Measurements from ENCODE around the gene NUB1. TPM values are rescaled to one million over a fixed set of nuclear protein-coding genes. Genes with fewer than 3 reads are reported as not detected.
A peak's percentile ranks its signal among the peaks of the same experiment; 100 is the strongest.

The NUB1 gene
- total and polyA plus RNA-seq, 11 donors = 22.6 to 56.3 (median 39.4) TPM

- 63 to 74% (median 68%) methylated on average over 3 of the region's 3 CpGs for WGBS, 4 donors
- H3K4me1 ChIP-seq = peaks cover 0 to 12% (median 4%) of the 10 kb centered on the region in 12 donors
- ATAC-seq (no peak), DNase-seq (no peak)
- H3K9me3 ChIP-seq = peaks cover 0 to 7% (median 0%) of the 10 kb centered on the region in 12 donors
- no peak overlapping the region for H3K27ac ChIP-seq
- intact Hi-C loops (cut with DNase I) = loop anchor here in 3 of 10 donors (5.0 to 10.0 kb wide), 2 partner anchors 132 to 185 kb away; no protein-coding TSS in a partner anchor
- H3K4me3 ChIP-seq = no peak overlapping the region
- peaks cover 0 to 36% (median 13%) of the 10 kb centered on the region in 9 donors for H3K27me3 ChIP-seq
- no peaks in the 10 kb centered on the region for H3K36me3 ChIP-seq
- TF ChIP-seq POLR2A (IDR thresholded peaks at IDR 0.05) (no peak), CTCF (IDR thresholded peaks at IDR 0.05) (no peak)
Measured at GRCh38 chr7:151306860-151307259, 34.8 kb upstream of the NUB1 start.

GRCh38 chr7:151307536-151307935 is 34.1 kb upstream of the NUB1 start:
- peaks cover 0 to 7% (median 0%) of the 10 kb centered on the region in 12 donors for H3K9me3 ChIP-seq
- ATAC-seq = no peak
- DNase-seq = no peak
- peaks cover 0 to 33% (median 13%) of the 10 kb centered on the region in 9 donors for H3K27me3 ChIP-seq
- no peaks in the 10 kb centered on the region for H3K36me3 ChIP-seq
- H3K4me3 ChIP-seq = no peak overlapping the region
- WGBS, 4 donors = 80 to 90% (median 85%) methylated on average over 7 of the region's 7 CpGs
- peaks cover 0 to 12% (median 4%) of the 10 kb centered on the region in 12 donors for H3K4me1 ChIP-seq
- intact Hi-C loops (cut with DNase I) = loop anchor here in 3 of 10 donors (5.0 to 10.0 kb wide), 2 partner anchors 133 to 185 kb away; no protein-coding TSS in a partner anchor
- no peak overlapping the region for H3K27ac ChIP-seq
- TF ChIP-seq POLR2A (IDR thresholded peaks at IDR 0.05) = no peak
- TF ChIP-seq CTCF (IDR thresholded peaks at IDR 0.05) = no peak

GRCh38 chr7:151308256-151308655 is 33.4 kb upstream of the NUB1 start:
- peaks cover 0 to 10% (median 4%) of the 10 kb centered on the region in 12 donors for H3K4me1 ChIP-seq
- no peak overlapping the region for H3K27ac ChIP-seq
- ATAC-seq (no peak), DNase-seq (peak in 1 of 5 donors; percentile 7)
- H3K4me3 ChIP-seq = no peak overlapping the region
- intact Hi-C loops (cut with DNase I) = loop anchor here in 3 of 10 donors (5.0 to 10.0 kb wide), 2 partner anchors 133 to 186 kb away; no protein-coding TSS in a partner anchor
- H3K9me3 ChIP-seq = peaks cover 0 to 7% (median 0%) of the 10 kb centered on the region in 12 donors
- TF ChIP-seq POLR2A (IDR thresholded peaks at IDR 0.05) (no peak), CTCF (IDR thresholded peaks at IDR 0.05) (no peak)
- H3K36me3 ChIP-seq = no peaks in the 10 kb centered on the region
- WGBS, 4 donors = 88 to 91% (median 89%) methylated on average over 6 of the region's 6 CpGs
- H3K27me3 ChIP-seq = peaks cover 0 to 26% (median 6%) of the 10 kb centered on the region in 9 donors

GRCh38 chr7:151308791-151309190 is 32.8 kb upstream of the NUB1 start:
- TF ChIP-seq CTCF (IDR thresholded peaks at IDR 0.05) = no peak
- no peak for TF ChIP-seq POLR2A (IDR thresholded peaks at IDR 0.05)
- intact Hi-C loops (cut with DNase I) = loop anchor here in 3 of 10 donors (5.0 to 10.0 kb wide), 2 partner anchors 134 to 186 kb away; no protein-coding TSS in a partner anchor
- Histone ChIP-seq H3K4me3 (no peak overlapping the region), H3K9me3 (peaks cover 0 to 7% (median 0%) of the 10 kb centered on the region in 12 donors), H3K36me3 (no peaks in the 10 kb centered on the region), H3K27ac (no peak overlapping the region), H3K27me3 (peaks cover 0 to 20% (median 2%) of the 10 kb centered on the region in 9 donors), H3K4me1 (peaks cover 0 to 6% (median under 1%) of the 10 kb centered on the region in 12 donors)
- ATAC-seq (no peak), DNase-seq (peak in 1 of 5 donors; percentile 6)
- 84 to 91% (median 86%) methylated on average over 8 of the region's 8 CpGs for WGBS, 4 donors

Measured in heart left ventricle (tissue), 16 donors.